ENCODE results near the gene ALDH1A1. TPM values are rescaled to one million over a fixed set of nuclear protein-coding genes. Genes with fewer than 3 reads are reported as not detected.

ALDH1A1 gene
- polyA plus RNA-seq, 3 donors: 28.6 to 117 (median 105) TPM

DNA sequence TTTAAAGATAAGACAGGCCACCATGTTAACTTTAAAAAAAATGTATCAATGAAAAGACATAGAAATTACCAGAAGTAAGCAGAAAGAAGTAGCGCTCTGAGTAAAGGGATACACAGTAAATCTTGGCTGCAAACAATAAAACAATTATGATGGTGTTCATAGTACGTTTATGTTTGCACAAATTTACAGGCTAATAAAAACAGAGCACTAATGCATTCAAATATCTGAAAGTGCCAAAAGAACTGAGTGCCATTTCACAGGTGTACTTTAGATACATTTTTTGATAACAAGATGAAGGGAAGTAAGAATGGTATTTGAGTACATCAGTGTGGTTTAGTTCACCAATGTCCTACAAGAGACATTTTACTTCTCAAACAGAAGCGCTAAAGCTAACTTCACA lies 32.9 kb upstream of the ALDH1A1 start:
- Histone ChIP-seq H2AFZ (ENCODE audit: insufficient read depth, low read depth, low read length, poor library complexity, severe bottlenecking) (no peak overlapping the region), H3K27ac (ENCODE audit: low read depth in 1 of 2, low read length in 2 of 2) (no peak overlapping the region), H3K4me2 (replicated peaks; ENCODE audit: extremely low read depth, low read length, poor library complexity, severe bottlenecking) (no peak overlapping the region), H3K9ac (ENCODE audit: insufficient read depth, low read length, poor library complexity, severe bottlenecking) (no peak overlapping the region), H3K79me2 (ENCODE audit: insufficient read depth, low read length) (no peaks in the 10 kb centered on the region), H3K36me3 (replicated peaks in 1 of 2; ENCODE audit: control insufficient read depth in 1 of 2, insufficient read depth in 2 of 2, low read length in 2 of 2) (no peaks in the 10 kb centered on the region), H3K9me3 (replicated peaks in 1 of 2; ENCODE audit: control insufficient read depth in 1 of 2, insufficient read depth in 1 of 2, low read length in 2 of 2) (no peaks in the 10 kb centered on the region), H3K4me1 (ENCODE audit: control insufficient read depth in 1 of 2, insufficient read depth in 2 of 2, low read length in 2 of 2) (no peaks in the 10 kb centered on the region), H3K27me3 (ENCODE audit: control insufficient read depth in 2 of 2, insufficient read depth in 2 of 2, low read length in 2 of 2) (no peaks in the 10 kb centered on the region), H4K20me1 (ENCODE audit: insufficient read depth, low read length) (no peaks in the 10 kb centered on the region), H3K4me3 (replicated peaks in 1 of 3; ENCODE audit: low read depth in 2 of 3, low read length in 3 of 3) (no peak overlapping the region)
- TF ChIP-seq, protein P1, sequence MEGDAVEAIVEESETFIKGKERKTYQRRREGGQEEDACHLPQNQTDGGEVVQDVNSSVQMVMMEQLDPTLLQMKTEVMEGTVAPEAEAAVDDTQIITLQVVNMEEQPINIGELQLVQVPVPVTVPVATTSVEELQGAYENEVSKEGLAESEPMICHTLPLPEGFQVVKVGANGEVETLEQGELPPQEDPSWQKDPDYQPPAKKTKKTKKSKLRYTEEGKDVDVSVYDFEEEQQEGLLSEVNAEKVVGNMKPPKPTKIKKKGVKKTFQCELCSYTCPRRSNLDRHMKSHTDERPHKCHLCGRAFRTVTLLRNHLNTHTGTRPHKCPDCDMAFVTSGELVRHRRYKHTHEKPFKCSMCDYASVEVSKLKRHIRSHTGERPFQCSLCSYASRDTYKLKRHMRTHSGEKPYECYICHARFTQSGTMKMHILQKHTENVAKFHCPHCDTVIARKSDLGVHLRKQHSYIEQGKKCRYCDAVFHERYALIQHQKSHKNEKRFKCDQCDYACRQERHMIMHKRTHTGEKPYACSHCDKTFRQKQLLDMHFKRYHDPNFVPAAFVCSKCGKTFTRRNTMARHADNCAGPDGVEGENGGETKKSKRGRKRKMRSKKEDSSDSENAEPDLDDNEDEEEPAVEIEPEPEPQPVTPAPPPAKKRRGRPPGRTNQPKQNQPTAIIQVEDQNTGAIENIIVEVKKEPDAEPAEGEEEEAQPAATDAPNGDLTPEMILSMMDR (IDR thresholded peaks at IDR 0.05): no peak
- Mint-ChIP-seq H3K9me3 (no peaks in the 10 kb centered on the region), H3K27me3 (ENCODE audit: low read depth in 3 of 3) (peaks cover 0 to 2% (median 1%) of the 10 kb centered on the region in 3 donors), H3K27ac (no peak overlapping the region), H3K4me1 (peaks cover 4% of the 10 kb centered on the region), H3K4me3 (no peak overlapping the region), H3K36me3 (no peaks in the 10 kb centered on the region)
- DNase-seq: no peak
- intact Hi-C loops (cut with micrococcal nuclease): no loop called here
- WGBS (ENCODE audit: insufficient coverage): 100% methylated on average over 1 of the region's 3 CpGs

DNA sequence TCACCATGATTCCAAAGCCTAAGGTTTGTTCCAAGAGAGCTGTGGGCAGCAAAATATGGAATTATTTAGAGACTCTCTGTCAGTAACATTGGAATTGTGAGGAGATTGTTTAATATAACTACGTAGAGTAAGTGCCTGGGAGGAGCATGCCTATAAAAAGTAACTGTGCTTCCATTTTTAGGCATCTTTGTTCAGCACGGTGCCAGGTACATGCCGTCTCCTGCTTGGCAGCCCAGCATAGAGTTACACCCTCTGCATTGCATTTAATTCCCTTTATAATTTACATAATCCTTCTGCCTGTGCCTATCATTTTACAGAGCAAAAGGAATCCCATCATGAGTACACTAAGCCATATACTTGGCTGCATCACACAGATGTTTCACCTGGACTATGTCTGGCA lies 32.1 kb upstream of the ALDH1A1 start:
- DNase-seq: no peak
- H3K79me2 ChIP-seq (ENCODE audit: insufficient read depth, low read length): no peaks in the 10 kb centered on the region
- H2AFZ ChIP-seq (ENCODE audit: insufficient read depth, low read depth, low read length, poor library complexity, severe bottlenecking): no peak overlapping the region
- peaks cover 0 to 2% (median 1%) of the 10 kb centered on the region in 3 donors for H3K27me3 Mint-ChIP-seq (ENCODE audit: low read depth in 3 of 3)
- H3K9me3 Mint-ChIP-seq: no peaks in the 10 kb centered on the region
- no peak overlapping the region for H3K27ac Mint-ChIP-seq
- WGBS (ENCODE audit: insufficient coverage): 96% methylated on average over 2 of the region's 3 CpGs
- H3K27ac ChIP-seq (ENCODE audit: low read depth in 1 of 2, low read length in 2 of 2): no peak overlapping the region
- H3K4me1 ChIP-seq (ENCODE audit: control insufficient read depth in 1 of 2, insufficient read depth in 2 of 2, low read length in 2 of 2): no peaks in the 10 kb centered on the region
- intact Hi-C loops (cut with micrococcal nuclease): no loop called here
- TF ChIP-seq, protein P1 (IDR thresholded peaks at IDR 0.05): no peak
- no peak overlapping the region for H3K4me2 ChIP-seq (replicated peaks; ENCODE audit: extremely low read depth, low read length, poor library complexity, severe bottlenecking)
- H3K27me3 ChIP-seq (ENCODE audit: control insufficient read depth in 2 of 2, insufficient read depth in 2 of 2, low read length in 2 of 2): no peaks in the 10 kb centered on the region
- H3K4me3 Mint-ChIP-seq: no peak overlapping the region
- peaks cover 4% of the 10 kb centered on the region for H3K4me1 Mint-ChIP-seq
- no peak overlapping the region for H3K9ac ChIP-seq (ENCODE audit: insufficient read depth, low read length, poor library complexity, severe bottlenecking)
- H3K4me3 ChIP-seq (replicated peaks in 1 of 3; ENCODE audit: low read depth in 2 of 3, low read length in 3 of 3): no peak overlapping the region
- H3K9me3 ChIP-seq (replicated peaks in 1 of 2; ENCODE audit: control insufficient read depth in 1 of 2, insufficient read depth in 1 of 2, low read length in 2 of 2): no peaks in the 10 kb centered on the region
- no peaks in the 10 kb centered on the region for H3K36me3 ChIP-seq (replicated peaks in 1 of 2; ENCODE audit: control insufficient read depth in 1 of 2, insufficient read depth in 2 of 2, low read length in 2 of 2)
- no peaks in the 10 kb centered on the region for H3K36me3 Mint-ChIP-seq
- no peaks in the 10 kb centered on the region for H4K20me1 ChIP-seq (ENCODE audit: insufficient read depth, low read length)

All from CD14-positive monocyte (primary cell).